CD4-positive, alpha-beta T cell treated with Interleukin-17A for 4 hours (primary cell): ENCODE measurements around the gene BANP.
"Not testable (repeated sequence)": the region's sequence is repeated elsewhere in the genome, so short reads cannot be mapped to it uniquely, and the experiment has no call there.

Experiments used
- DNase-seq: peaks from one replicate; pipeline ENCODE4 v3.0.0-alpha.2; 2020; ENCODE audit warnings: mixed read lengths

Gene BANP

GRCh38 chr16:87966685-87967185 is 15.5 kb downstream of the BANP start:
- DNase-seq, result peak; percentile 23

- DNase-seq, result no peak
Observed at GRCh38 chr16:87968541-87968940, 17.3 kb downstream of the BANP start.

GRCh38 chr16:87970186-87970585 is 19.0 kb downstream of the BANP start:
- no peak for DNase-seq

- DNase-seq, result no peak
Observed at GRCh38 chr16:87971933-87972332, 20.7 kb downstream of the BANP start.

GRCh38 chr16:87973717-87974116 is 22.5 kb downstream of the BANP start:
- no peak for DNase-seq

- DNase-seq, result no peak
Observed at GRCh38 chr16:87974178-87974577, 22.9 kb downstream of the BANP start.

- DNase-seq, result no peak
Observed at GRCh38 chr16:87976665-87977064, 25.4 kb downstream of the BANP start.

GRCh38 chr16:87978127-87978526 is 26.9 kb downstream of the BANP start:
- DNase-seq, result no peak

GRCh38 chr16:87979352-87979751 is 28.1 kb downstream of the BANP start:
- DNase-seq, result no peak

- DNase-seq, result not testable (repeated sequence)
Observed at GRCh38 chr16:87979911-87980630, 28.8 kb downstream of the BANP start.

- DNase-seq, result not testable (repeated sequence)
Observed at GRCh38 chr16:87981376-87981775, 30.1 kb downstream of the BANP start.

- no peak for DNase-seq
Observed at GRCh38 chr16:87982581-87983041, 31.4 kb downstream of the BANP start.

- DNase-seq, result not testable (repeated sequence)
Observed at GRCh38 chr16:87983072-87983736, 32.0 kb downstream of the BANP start.

GRCh38 chr16:87983737-87984097 is 32.5 kb downstream of the BANP start:
- not testable (repeated sequence) for DNase-seq

- not testable (repeated sequence) for DNase-seq
Observed at GRCh38 chr16:87984180-87984579, 32.9 kb downstream of the BANP start.

GRCh38 chr16:87984632-87985267 is 33.5 kb downstream of the BANP start:
- no peak for DNase-seq

GRCh38 chr16:87985493-87985892 is 34.3 kb downstream of the BANP start:
- DNase-seq, result not testable (repeated sequence)

GRCh38 chr16:87986361-87986849 is 35.2 kb downstream of the BANP start:
- peak; percentile 21 for DNase-seq

- DNase-seq, result not testable (repeated sequence)
Observed at GRCh38 chr16:87988596-87988995, 37.4 kb downstream of the BANP start.

- DNase-seq, result not testable (repeated sequence)
Observed at GRCh38 chr16:87990254-87990653, 39.0 kb downstream of the BANP start.

- DNase-seq, result not testable (repeated sequence)
Observed at GRCh38 chr16:87992142-87992541, 40.9 kb downstream of the BANP start.

GRCh38 chr16:87993901-87994300 is 42.7 kb downstream of the BANP start:
- peak; percentile 6 for DNase-seq

GRCh38 chr16:87995644-87996043 is 44.4 kb downstream of the BANP start:
- no peak for DNase-seq
